IMR-90 (cell line): Measurements from ENCODE around the gene SLC17A3.

Experiments
- BHLHE40 ChIP-seq: fragments of 150-350 bp; IDR thresholded peaks from 2 replicates; pipeline ENCODE4 v1.6.1; 2016; ENCODE audit warnings: mild to moderate bottlenecking, low read depth, low read length
- CHD1 ChIP-seq: IDR thresholded peaks from 2 replicates; pipeline ENCODE4 v1.6.1; 2012; ENCODE audit warnings: low read depth, low read length, improper control_type of control experiment
- FOS ChIP-seq: fragments of 150-350 bp; IDR thresholded peaks from 2 replicates; pipeline ENCODE4 v1.6.1; 2016; ENCODE audit warnings: low read depth, low read length
- MAFK ChIP-seq: IDR thresholded peaks from 2 replicates; pipeline ENCODE4 v1.6.1; 2012; ENCODE audit warnings: low read depth, low read length, improper control_type of control experiment
- MXI1 ChIP-seq: IDR thresholded peaks from 2 replicates; pipeline ENCODE4 v1.6.1; 2012; ENCODE audit warnings: low read depth, mild to moderate bottlenecking, low read length, moderate library complexity, borderline replicate concordance
- POLR2A ChIP-seq: IDR thresholded peaks from 2 replicates; pipeline ENCODE4 v1.6.1; 2012; ENCODE audit warnings: mild to moderate bottlenecking, low read depth, low read length
- RAD21 ChIP-seq: IDR thresholded peaks from 2 replicates; pipeline ENCODE4 v1.6.1; 2012; ENCODE audit warnings: low read length, improper control_type of control experiment
- RFX5 ChIP-seq: IDR thresholded peaks from 2 replicates; pipeline ENCODE4 v1.8.0; 2012; ENCODE audit warnings: low read depth, mild to moderate bottlenecking, low read length, moderate library complexity
- SMC3 ChIP-seq: fragments of 150-350 bp; IDR thresholded peaks from 2 replicates; pipeline ENCODE4 v1.6.1; 2016; ENCODE audit warnings: low read depth, mild to moderate bottlenecking, antibody characterized with exemption, low read length, moderate library complexity
- TF ChIP-seq, protein P1 (sequence below): conservative IDR thresholded peaks from 2 replicates; pipeline ENCODE4 v1.5.1; 2012; ENCODE audit warnings: mild to moderate bottlenecking, low read depth, low read length, improper control_type of control experiment

DNA sequence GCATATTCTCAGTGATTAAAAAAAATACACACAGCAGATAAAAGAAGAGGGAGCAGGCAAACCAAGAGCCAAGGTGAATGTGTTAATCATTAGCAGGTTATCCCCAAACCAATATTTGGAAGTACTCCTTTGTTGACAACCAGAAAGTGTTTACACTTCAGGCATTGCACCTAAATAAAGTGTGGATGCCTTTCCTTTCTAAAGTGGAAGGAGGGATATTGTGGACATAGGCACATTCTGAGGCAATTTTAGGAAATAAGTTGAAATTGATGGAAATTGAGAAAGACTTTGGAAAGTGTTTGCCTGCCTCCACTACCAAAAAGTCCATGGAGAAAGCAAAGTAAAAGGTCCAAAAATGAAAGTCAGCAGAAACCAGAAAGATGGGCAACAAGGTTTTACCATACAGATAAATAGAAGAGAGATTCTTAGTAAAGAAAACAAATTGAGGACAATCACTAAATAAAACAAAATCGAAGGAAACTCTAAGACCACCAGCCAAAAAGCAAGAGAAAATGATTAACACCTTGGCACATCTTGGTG lies 33.5 kb upstream of the SLC17A3 start:
- TF ChIP-seq, protein P1, sequence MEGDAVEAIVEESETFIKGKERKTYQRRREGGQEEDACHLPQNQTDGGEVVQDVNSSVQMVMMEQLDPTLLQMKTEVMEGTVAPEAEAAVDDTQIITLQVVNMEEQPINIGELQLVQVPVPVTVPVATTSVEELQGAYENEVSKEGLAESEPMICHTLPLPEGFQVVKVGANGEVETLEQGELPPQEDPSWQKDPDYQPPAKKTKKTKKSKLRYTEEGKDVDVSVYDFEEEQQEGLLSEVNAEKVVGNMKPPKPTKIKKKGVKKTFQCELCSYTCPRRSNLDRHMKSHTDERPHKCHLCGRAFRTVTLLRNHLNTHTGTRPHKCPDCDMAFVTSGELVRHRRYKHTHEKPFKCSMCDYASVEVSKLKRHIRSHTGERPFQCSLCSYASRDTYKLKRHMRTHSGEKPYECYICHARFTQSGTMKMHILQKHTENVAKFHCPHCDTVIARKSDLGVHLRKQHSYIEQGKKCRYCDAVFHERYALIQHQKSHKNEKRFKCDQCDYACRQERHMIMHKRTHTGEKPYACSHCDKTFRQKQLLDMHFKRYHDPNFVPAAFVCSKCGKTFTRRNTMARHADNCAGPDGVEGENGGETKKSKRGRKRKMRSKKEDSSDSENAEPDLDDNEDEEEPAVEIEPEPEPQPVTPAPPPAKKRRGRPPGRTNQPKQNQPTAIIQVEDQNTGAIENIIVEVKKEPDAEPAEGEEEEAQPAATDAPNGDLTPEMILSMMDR: no peak
- TF ChIP-seq MXI1: no peak
- TF ChIP-seq POLR2A: no peak
- TF ChIP-seq BHLHE40: no peak
- no peak for TF ChIP-seq FOS
- no peak for TF ChIP-seq SMC3
- no peak for TF ChIP-seq RAD21
- no peak for TF ChIP-seq CHD1
- TF ChIP-seq RFX5: no peak
- no peak for TF ChIP-seq MAFK
